ENCODE results near the gene LCORL. TPM values are rescaled to one million over a fixed set of nuclear protein-coding genes. Genes with fewer than 3 reads are reported as not detected.
A peak's percentile ranks its signal among the peaks of the same experiment; 100 is the strongest.

The LCORL gene
- 16.0 and 31.4 TPM in 2 replicates for total RNA-seq (2014; rRNA removed; shearing (Covaris generic))
- 37.4 and 42.2 TPM in 2 replicates for total RNA-seq (2022)
- Bru-seq, nascent RNA, result percentile 93 among the genes with signal in this experiment
- percentile 76 among the genes with signal in this experiment for BruChase-seq, experiment 1, labeled RNA remaining after a 6-hour chase
- BruChase-seq, experiment 2, labeled RNA remaining after a 2-hour chase, result percentile 82 among the genes with signal in this experiment
- long read RNA-seq, full-length matches to known transcripts, result 19 of 43 reads
- long read RNA-seq, partial matches to known transcripts, result 1 of 43 reads
- long read RNA-seq, other reads (novel, unspliced or antisense), result 23 of 43 reads

- Histone ChIP-seq H3K4me2 (ENCODE audit: low read length) (peak within 1 kb of the TSS; percentile 91), H4K20me1 (ENCODE audit: insufficient read depth, low read length) (peaks cover 31% of the 10 kb centered on the region), H3K27ac (ENCODE audit: low read depth, low read length, poor library complexity, severe bottlenecking) (peak within 1 kb of the TSS; percentile 79), H3K4me3 (ENCODE audit: low read depth, low read length, poor library complexity, severe bottlenecking) (peak within 1 kb of the TSS; percentile 99), H3K9me2 (ENCODE audit: insufficient read depth, low read length) (peaks cover 4% of the 10 kb centered on the region; the same call in 1 of the 2 replicates), H3K9me3 (ENCODE audit: low read length) (no peaks in the 10 kb centered on the region), H3K36me3 (ENCODE audit: insufficient read depth, low read length) (peaks cover 5% of the 10 kb centered on the region; the same call in 1 of the 2 replicates), H3K4me1 (ENCODE audit: insufficient read depth, low read length, poor library complexity, severe bottlenecking) (peaks cover 23% of the 10 kb centered on the region), H3K79me2 (ENCODE audit: insufficient read depth, low read depth, low read length) (peaks cover 38% of the 10 kb centered on the region), H2AFZ (ENCODE audit: low read length) (peak within 1 kb of the TSS; percentile 100)
- peak; percentile 96 for DNase-seq (ENCODE audit: low spot score)
- intact Hi-C loops (cut with micrococcal nuclease; ENCODE audit: unreplicated experiment), result loop anchor here (2.0 to 10.0 kb wide), 3 partner anchors 211 to 445 kb away; partner anchors contain the start of genes DCAF16, LAP3 and NCAPG
- ChIA-PET POLR2A (interaction anchor here (0.7 to 1.6 kb wide), 2 partner anchors 10 to 447 kb away, joined by 3 read pairs; no protein-coding TSS in a partner anchor), CTCF (ENCODE audit: unreplicated experiment) (no interaction called here)
- TF ChIP-seq CTCF (conservative IDR thresholded peaks at IDR 0.05; ENCODE audit: low read length) (peak; percentile 60), EZH2phosphoT487 (IDR thresholded peaks at IDR 0.05; ENCODE audit: borderline replicate concordance, low read depth, low read length) (no peak)
- no TSS peak for BruUV-seq (replicated peaks)
Observed at GRCh38 chr4:18021720-18022571, at the start of gene LCORL. LCORL (minus strand) TSS chr4:18021755; CDS start chr4:18021751, 4 bp downstream.

GRCh38 chr4:18069810-18070209 lies 48.3 kb upstream of the LCORL start:
- H3K9me3 ChIP-seq (ENCODE audit: low read length), result no peaks in the 10 kb centered on the region
- no peaks in the 10 kb centered on the region for H4K20me1 ChIP-seq (ENCODE audit: insufficient read depth, low read length)
- no peaks in the 10 kb centered on the region for H3K4me1 ChIP-seq (ENCODE audit: insufficient read depth, low read length, poor library complexity, severe bottlenecking)
- BruUV-seq (replicated peaks), result no TSS peak
- no peak overlapping the region for H3K4me2 ChIP-seq (ENCODE audit: low read length)
- no peak overlapping the region for H3K27ac ChIP-seq (ENCODE audit: low read depth, low read length, poor library complexity, severe bottlenecking)
- intact Hi-C loops (cut with micrococcal nuclease; ENCODE audit: unreplicated experiment), result loop anchor here (10.0 kb wide), 1 partner anchor 525 kb away; no protein-coding TSS in a partner anchor
- no peak for DNase-seq (ENCODE audit: low spot score)
- no peaks in the 10 kb centered on the region for H3K9me2 ChIP-seq (ENCODE audit: insufficient read depth, low read length)
- no peaks in the 10 kb centered on the region for H3K79me2 ChIP-seq (ENCODE audit: insufficient read depth, low read depth, low read length)
- CTCF ChIA-PET (ENCODE audit: unreplicated experiment), result no interaction called here
- no peaks in the 10 kb centered on the region for H3K36me3 ChIP-seq (ENCODE audit: insufficient read depth, low read length)
- TF ChIP-seq CTCF (conservative IDR thresholded peaks at IDR 0.05; ENCODE audit: low read length) (no peak), EZH2phosphoT487 (IDR thresholded peaks at IDR 0.05; ENCODE audit: borderline replicate concordance, low read depth, low read length) (no peak)
- H3K4me3 ChIP-seq (ENCODE audit: low read depth, low read length, poor library complexity, severe bottlenecking), result no peak overlapping the region
- no peak overlapping the region for H2AFZ ChIP-seq (ENCODE audit: low read length)
- POLR2A ChIA-PET, result no interaction called here

Data from OCI-LY7 (cell line).